NCI-H146 (cell line): Measurements from ENCODE around the gene OGDHL.
"Not testable (repeated sequence)": the region's sequence is repeated elsewhere in the genome, so short reads cannot be mapped to it uniquely, and the experiment has no call there.

Source experiments
- DNase-seq: peaks from one replicate; lab custom pipeline; 2025; lab: John Stamatoyannopoulos, UW

The OGDHL gene

DNA sequence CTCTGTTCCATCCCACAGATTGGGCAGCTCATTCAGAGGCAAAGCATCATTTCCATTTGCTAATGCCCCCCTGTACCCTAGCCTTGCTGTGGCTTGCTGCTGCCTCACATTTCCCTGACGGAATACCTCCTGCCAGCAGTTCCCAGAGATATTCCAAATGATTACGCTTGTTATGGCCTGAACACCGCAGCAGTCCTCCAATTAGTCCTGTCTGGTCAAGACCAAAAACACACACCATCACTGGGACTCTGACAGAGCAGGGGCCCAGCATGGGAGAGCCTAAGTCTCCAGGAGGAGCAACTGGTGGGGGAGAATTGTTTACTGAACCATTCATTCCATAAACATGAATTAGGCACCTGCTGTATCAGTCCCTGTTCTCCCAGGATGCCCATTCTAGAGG lies 6.1 kb downstream of the OGDHL start:
- DNase-seq = peak; percentile 35

DNA sequence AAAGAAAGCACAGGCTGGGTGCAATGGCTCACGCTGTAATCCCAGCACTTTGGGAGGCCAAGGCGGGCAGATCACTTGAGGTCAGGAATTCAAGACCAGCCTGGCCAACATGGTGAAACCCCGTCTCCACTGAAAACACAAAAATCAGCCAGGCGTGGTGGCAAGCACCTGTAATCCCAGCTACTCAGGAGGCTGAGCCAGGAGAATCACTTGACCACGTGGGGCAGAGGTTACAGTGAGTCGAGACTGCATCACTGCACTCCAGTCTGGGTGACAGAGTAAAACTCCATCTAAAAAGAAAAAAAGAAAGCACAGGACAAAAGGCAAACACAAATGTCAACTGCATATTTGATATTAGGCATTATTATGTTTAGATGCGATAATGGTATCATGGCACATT lies 7.2 kb downstream of the OGDHL start:
- DNase-seq = not testable (repeated sequence)

DNA sequence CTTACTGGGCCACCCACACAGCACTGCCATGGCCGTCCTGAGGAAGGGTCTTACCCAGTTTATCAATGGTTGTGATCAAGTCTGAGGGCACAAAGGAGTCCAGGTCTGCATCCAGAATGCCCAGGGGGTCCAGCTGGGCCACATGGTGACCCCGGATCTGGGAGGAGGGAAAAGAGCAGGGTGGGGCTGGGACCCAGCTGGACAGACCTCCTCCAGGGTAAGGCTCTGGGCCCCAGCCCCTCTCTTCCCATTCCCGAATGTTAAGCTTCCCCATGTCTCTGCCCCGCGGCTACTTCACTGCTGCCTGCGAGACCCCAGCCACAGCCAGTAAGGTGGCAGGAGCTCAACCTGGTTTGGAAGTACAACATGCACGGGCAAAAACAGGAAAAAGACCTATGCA lies 9.5 kb downstream of the OGDHL start:
- no peak for DNase-seq

DNA sequence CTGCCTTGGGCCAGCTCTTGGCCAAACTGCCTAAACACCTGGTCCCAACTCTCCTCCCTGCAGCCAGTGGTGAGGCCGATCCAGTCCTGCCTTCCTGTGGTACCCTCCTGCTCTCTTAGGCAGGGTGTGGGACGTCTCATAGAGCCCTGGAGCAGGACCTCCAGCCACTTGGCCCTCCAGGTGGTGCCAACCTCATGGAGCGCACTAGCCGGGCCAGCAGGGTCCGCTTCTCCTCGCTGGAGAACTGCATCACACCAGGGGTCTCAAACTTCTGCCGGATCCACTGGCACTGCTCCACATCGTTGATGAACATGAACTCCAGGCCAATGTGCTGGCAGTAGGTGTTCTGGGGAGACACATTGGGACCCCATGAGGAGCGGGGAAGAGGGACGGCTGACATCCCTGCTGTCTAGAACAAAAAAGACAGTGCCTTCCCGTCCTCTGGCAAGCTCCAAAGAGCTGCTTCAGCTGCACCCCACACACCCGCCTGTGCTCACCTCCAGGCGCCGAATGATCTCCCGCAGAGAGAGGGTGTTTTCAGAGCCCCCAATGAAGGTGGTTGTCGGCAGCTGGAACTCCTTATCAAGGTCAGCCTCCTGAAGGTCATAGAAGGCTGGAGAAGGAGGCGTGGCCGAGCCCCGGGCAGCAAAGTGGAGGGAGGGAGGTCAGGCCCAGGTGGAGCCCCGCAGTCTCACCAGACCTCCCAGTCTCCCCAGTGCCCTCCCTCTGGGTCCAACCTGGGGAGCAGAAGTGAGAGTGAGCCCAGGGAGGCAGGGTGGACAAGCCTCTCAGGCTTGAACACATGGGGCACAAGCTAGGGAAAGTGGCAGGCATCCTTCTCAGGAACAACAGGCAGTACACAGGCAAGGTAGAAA lies 10.2 kb downstream of the OGDHL start:
- no peak for DNase-seq

DNA sequence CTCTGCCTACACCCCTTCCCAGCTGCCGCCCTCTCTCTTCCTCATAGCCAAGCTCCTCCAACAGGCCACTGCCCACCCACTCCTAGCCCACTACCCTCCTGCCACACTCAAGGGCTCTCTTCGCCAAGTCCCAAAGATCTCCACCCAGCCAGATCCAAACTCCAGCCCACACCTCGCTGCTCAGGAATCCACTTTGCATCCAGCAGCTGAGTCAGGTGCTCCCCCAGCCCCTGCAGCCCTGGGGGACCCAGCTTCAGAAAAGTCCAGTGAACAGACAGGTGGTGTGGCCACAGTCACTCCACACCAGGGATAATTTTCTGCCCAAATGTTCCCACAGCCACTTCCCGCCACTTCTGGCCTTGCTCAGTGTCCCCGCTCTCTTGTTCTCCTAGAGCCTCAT lies 10.9 kb downstream of the OGDHL start:
- no peak for DNase-seq

DNA sequence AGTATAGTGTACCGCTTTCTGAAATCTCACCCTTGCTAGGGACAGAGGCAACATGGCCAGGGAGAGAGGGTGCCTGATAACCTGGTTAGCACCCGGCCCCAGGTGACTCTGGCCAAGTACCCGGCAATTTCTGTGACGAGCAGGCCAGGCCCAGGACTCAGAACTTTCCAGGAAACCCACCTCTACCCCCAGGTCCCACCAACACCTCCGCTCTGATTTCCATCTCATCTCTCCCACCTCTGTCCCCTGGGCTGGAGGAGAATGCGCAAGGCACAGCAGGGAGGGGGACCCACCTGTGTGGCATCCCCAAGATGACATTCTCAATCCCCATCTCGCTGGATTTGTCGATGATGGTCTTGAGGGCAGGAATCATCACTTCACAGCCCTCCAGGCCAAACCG lies 11.6 kb downstream of the OGDHL start:
- DNase-seq = no peak

DNA sequence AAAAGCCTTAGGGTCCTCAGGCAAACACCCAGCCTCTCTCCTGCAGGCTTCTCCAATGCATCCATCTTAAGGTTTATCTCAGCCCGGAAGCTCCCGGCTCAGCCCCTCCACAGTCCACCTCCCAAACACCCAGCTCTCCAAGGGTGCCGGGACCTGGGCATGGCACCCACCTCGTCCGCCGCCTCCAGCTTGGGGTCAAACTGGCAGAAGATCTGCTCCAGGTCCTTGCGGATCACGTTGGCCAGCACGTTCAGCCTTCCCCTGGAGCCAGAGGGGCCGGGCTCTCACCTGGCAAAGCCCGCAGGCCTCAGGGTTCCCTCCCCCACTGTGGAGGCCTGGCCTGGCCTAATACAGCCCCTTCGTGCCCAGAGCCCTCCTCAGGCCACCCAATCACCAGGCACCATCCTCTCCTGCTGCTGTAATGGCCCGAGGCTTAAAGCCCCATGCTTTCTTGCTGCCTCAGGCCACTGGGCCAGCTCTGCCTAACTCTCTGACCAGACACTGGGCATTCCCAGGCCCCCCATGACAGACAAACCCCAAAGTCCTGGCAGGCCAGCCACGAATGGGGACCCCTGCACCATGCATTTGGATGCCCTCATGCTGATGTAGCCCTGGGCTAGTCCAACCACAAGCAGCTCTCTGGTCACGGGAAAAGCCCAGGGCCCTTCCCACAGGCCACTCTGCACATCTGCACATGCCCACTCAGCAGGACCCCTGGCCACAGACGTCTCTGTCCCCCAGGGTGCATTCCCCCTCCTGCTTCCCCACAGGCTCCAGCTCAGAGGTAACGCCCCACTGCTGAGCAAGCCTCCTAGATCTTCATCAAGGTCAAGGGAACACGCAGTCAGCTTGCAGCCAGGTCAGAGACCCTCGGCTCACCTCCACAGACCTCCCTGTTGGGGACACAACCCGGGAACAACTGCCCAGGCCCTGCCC lies 12.3 kb downstream of the OGDHL start:
- no peak for DNase-seq

GRCh38 chr10:49749144-49749543 lies 13.0 kb downstream of the OGDHL start:
- no peak for DNase-seq

DNA sequence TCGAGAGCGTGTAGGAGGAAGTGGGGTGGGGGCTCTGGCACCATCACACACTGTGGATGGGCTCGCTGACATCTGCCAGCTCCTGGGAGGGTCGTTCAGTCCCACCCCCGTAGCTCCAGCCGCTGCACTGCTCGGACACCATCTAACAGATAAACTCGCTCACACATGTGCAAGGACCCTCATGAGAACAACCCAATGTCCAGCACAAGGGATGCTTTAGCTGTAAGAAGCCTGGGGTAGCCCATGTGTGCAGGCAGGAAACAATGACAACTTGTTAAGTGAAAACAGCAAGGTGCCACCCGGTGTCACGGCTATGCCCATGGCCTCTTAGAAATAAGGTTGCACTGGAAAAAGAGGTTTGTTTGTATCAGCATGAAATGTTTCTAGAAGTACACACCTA lies 14.1 kb downstream of the OGDHL start:
- no peak for DNase-seq

DNA sequence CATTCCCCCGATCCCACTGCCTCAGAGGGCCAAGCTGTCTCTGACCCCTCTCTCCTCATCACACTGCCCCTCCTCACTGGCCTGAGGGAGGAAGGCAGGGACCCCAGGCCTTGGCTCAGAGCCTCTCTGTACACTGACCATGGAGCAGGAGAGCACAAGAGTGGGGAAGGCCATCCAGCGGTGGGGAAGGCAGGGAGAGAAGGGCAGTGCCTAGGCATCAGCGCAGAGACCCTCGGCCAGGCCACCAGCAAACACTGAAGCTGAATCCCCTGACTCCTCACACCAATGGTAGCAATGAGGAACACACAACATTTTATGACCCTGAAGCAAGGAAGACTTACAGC lies 14.8 kb downstream of the OGDHL start:
- DNase-seq = no peak

DNA sequence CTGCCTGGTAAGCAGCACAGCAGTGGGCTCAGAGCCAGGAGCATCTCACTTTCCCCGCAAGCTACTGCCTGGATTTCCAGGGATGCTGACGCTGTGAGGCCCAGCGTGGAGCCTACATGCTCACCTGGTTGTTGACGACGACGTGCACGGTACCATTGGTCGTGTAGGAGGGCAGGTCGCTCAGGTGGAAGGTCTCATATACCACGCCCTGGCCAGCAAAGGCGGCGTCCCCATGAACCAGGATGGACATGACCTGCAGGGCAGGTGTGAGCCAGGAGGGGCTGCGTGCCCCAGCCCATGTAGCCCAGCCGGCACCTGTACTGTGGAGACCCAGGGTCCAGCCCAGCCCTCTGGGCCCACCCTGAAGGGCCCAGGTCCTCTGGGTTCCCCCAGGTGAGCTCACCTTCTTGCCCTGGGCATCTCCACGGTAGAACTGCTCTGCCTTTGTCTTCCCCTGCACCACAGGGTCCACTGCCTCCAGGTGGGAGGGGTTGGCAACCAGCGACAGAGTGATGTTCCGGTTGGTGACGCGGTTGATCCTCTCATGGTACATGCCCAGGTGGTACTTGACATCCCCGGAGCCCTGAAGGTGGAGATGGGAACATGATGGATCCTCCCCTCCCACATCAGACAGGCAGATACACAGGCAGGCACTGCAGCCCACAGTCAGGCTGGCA lies 15.4 kb downstream of the OGDHL start:
- no peak for DNase-seq

DNA sequence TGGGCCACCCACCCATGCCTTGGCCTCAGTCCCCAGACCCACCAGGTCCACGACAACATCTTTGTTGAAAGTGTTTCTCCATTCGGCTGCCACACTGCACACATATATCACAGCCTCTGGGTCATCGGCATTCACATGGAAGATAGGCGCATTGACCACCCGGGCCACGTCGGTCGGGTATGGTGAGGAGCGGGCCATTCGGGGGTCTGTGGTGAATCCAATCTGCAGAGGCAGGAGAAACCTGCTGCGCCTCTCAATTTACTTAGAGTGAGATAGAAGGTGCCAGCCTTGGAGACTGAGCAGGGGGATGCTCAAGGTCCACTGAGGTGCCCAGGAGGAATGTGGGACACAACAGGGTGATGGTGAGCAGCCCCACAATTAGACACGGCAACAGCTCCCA lies 16.4 kb downstream of the OGDHL start:
- no peak for DNase-seq

DNA sequence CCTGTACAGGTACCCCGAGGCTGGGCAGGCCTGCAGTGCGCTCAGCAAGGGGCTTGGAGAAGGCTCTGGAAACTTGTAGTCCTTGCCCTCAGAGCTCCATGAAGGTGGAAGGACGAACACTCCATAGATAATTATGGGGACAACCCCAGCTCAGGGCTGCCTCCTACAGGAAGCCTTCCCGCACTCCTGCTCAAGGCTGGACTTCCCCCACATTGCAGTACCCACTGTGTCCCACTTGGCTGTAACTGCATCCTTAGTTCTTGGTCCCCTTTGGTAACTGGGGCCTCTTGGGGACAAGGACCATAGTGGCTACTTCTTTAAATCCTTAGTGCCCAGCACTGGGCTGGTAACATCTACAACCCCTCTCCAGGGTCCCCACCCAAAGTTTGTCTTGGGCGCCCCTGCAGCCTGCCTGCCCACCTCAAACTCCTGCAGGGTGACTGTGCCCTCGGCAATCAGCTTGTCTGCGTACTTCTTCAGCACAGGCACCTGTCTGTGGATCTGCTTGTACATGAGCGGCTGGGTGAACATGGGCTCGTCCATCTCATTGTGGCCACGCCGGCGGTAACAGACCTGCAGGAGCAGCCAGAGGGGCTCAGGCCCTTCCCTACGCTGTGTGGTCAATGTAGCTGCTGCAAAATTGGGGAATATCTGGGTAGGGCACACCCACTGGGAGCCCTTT lies 17.1 kb downstream of the OGDHL start:
- no peak for DNase-seq

GRCh38 chr10:49744091-49744685 lies 17.9 kb downstream of the OGDHL start:
- DNase-seq = no peak

DNA sequence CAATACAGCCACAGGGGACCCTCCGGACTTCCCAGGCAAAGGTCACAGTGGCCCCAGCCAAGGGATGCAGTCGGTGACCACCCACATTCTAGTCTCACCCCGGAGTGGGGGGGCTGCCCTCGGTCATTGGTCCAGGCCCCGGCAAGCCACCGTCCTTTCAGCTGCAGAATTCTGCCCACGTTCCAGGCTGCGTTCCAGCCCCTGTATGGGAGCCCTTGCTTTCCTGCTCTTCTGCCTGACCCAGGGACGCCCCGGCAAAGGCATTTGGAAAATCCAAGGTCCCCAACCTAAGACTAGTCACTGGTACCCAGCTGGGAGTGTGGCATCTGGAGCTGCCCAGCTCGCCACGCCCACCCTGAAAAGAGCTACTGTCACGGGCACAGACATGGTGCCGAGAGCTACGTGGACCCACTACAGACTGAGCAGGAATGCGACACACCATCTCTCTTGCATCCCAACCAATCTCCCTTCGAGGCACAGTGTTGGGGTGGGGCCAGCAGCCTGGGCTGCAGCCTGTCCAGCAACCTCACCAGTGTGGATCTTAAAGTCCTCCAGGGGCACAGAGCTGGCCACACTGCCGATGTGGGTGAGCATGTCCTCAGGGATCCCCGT lies 18.6 kb downstream of the OGDHL start:
- DNase-seq = no peak

DNA sequence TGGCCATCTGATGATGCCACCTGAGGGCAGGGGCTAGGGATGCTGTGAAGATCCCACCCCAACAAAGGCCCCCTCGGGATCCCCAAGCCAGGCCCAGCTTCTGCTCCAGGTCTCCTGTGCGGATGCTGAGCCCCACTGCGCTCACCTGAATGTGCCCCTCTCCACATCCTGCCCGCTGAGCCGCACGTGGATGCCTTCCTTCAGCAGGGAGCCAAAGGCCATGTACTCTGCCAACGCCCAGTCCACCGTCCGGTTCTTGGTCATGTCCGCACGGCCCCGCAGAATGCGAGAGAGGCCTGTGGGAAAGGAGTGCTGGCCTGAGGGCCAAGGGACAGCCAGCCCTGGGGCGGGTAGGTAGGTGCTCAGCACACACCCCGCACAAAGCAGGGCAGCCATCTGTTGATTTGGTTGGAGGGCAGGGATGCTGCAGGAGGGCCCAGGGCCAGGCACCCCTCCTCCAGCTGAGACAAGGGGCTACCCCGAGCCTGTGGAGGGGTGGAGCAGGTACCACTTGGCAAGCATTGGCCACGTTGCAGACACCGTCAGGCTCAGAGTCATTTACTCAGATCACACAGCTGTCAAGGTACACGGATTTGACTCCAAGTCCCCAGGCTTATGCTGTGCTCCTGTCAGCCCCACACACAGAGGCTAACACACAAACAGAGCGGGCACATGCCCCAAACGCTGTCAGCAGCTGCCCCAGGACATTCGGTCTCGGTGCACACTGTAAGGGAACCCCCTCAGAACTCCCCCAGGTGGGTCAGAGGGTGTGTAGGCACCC lies 19.2 kb downstream of the OGDHL start:
- no peak for DNase-seq

- DNase-seq = no peak
These were observed 20.8 kb downstream of the OGDHL start for GRCh38 chr10:49741108-49741995.

- DNase-seq = no peak
These were observed 21.6 kb downstream of the OGDHL start for GRCh38 chr10:49740346-49741107.

GRCh38 chr10:49739426-49739825 lies 22.7 kb downstream of the OGDHL start:
- no peak for DNase-seq
